GM18867 (cell line): ENCODE data around the gene ZNF668.
"Not testable (repeated sequence)": the region's sequence is repeated elsewhere in the genome, so short reads cannot be mapped to it uniquely, and the experiment has no call there.

Experiments
- ATAC-seq: cut with Tn5 transposase; IDR thresholded peaks from one replicate; pipeline ENCODE4 v1.9.1; 2021; ENCODE audit warnings: mild to moderate bottlenecking, moderate library complexity; ENCODE audit not compliant: unreplicated experiment

Gene ZNF668

DNA sequence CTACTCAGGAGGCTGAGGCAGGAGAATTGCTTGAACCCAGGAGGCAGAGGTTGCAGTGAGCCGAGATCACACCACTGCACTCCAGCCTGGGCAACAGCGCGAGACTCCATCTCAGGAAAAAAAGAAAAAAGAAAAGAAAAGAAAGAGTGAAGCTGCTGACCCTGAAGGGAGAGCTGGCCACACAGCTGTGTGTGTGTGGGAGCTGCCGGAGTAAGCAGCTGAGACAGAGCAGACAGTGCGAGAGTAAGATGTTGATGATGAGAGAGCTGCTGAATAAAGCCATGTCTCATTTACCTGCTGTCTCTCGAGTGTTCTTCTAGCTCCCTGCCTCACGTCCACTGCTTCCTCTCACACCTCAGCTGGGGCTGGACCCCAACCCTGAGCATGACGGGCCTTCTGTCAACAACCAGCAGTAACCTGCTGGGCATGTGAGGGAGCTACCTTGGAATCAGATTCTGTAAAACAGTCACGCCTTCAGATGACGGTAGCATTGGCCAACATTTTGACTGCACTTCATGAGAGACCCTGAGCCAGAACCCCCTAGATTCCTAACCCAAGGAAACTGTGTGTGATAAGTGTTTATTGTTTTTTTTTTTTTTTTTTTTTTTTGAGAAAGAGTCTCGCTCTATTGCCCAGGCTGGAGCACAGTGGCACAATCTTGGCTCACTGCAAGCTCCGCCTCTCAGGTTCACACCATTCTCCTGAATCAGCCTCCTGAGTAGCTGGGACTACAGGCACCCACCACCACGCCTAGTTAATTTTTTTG lies 27.0 kb upstream of the ZNF668 start:
- ATAC-seq: not testable (repeated sequence)

DNA sequence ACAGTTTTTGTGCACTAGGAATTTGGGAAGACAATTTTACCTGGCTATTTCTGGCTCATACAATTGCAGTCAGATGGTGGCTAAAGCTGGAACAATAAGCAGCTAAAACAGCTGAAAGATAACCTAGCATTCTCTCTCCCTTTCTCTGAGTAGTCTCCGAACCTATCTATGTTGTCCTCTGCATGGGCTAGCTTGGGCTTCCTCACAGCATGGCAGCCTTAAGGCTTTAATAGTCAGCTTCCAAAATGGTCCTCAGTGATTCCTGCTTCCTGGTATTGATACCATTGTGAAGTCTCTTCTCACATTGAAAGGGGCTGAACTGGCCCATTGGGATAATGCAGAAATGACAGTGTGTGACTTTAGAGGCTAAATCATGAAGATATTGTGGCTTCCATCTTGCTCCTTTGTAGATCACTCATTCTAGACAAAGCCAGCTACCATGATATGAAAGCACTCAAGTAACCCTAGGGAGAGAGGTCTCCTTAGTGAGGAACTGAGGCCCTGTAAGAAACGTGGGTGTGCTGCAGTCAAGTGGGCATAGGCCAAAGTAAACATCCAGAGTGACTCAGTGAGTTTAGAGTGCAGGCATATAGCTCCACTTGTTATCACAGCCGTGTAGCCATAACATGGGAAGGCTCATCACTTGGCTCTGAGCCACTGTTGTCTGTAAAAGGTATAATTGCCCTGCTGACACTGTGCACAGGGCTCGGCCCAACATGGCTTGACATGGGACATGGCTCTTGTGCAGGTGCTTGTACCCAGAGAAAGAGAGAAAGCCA lies 26.0 kb upstream of the ZNF668 start:
- ATAC-seq: no peak

DNA sequence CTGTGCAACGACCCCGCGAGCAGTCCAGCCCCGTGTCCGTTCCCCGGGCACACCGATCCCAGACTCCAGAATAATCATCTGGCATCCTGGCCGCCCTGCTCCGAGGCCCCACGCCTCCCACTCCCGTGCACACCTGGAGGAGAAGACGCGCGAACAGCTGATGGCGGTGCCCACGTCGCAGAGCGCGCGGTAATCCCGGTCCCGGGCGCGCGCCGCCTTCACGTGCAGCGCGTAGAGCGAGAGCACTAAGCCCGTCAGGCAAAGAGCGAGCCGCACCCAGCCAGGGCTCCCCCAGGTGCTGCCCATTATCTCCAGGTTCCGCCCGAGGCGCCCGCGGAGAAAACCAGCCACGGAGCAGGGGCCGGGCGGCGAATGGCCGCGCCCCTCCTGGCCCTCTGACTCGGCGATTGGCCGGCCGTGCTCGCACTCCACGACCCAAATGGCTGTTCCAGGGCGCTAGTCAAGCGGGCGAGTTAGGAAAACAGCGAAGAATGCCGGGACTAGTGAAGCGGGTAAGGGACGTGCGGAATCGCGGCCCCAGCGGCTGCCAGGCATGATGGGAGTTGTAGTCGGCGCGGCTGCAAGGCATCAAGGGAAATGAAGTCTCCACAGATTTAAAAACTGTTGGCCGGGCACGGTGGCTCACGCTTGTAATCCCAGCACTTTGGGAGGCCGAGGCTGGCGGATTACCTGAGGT lies 20.5 kb upstream of the ZNF668 start, which contains the start of gene VKORC1:
Gene VKORC1 (minus strand): TSS at position 374 of the 697 bp plus-strand sequence. CDS start 68 bp downstream, at position 306.
- peak; percentile 83 for ATAC-seq

GRCh38 chr16:31094088-31094423 lies 20.0 kb upstream of the ZNF668 start:
- peak; percentile 4 for ATAC-seq

DNA sequence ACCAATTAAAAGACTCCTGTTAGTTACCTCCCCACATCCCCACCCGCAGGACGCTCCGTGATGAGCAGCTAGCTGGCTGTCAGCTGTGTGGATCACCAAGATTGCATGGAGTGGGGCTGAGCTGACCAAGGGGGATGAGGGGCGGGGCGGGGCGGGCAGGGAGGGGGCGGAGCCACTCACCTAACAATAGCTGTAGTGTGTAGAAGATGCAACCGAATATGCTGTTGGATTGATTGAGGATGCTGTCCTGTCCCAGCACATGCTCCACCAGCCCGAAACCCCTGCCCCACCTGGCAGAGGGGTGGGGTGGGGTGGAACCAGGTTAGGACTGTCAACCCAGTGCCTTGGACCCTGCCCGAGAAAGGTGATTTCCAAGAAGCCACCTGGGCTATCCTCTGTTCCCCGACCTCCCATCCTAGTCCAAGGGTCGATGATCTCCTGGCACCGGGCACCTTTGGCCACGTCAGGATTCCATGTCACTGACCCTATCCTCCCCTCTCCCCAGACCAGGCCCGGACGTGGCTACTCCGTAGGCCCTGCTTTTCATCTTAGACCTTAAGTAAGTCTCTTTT lies 19.2 kb upstream of the ZNF668 start:
- ATAC-seq: no peak

- ATAC-seq: no peak
Observed at GRCh38 chr16:31092330-31092729, 18.3 kb upstream of the ZNF668 start.

DNA sequence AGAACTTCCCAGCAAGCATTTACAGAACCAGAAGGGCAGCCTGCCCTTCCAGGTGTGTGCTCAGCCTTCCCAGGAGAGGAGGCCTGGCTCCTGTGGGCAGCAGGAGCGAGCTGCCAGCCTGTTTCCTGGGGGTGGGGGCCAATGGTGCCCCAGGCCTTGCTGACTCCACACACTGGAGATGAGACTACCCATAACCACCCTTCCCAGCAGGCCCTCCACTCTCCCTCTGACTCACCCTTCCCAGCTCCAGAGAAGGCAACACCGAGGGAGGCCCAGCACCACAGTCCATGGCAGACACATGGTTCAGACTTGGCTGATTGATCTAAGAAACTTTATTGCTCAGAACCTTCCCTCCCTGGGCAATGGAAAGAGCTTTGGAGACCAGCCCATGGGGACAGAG lies 16.5 kb upstream of the ZNF668 start:
- ATAC-seq: no peak

GRCh38 chr16:31089199-31089598 lies 15.2 kb upstream of the ZNF668 start:
- no peak for ATAC-seq

DNA sequence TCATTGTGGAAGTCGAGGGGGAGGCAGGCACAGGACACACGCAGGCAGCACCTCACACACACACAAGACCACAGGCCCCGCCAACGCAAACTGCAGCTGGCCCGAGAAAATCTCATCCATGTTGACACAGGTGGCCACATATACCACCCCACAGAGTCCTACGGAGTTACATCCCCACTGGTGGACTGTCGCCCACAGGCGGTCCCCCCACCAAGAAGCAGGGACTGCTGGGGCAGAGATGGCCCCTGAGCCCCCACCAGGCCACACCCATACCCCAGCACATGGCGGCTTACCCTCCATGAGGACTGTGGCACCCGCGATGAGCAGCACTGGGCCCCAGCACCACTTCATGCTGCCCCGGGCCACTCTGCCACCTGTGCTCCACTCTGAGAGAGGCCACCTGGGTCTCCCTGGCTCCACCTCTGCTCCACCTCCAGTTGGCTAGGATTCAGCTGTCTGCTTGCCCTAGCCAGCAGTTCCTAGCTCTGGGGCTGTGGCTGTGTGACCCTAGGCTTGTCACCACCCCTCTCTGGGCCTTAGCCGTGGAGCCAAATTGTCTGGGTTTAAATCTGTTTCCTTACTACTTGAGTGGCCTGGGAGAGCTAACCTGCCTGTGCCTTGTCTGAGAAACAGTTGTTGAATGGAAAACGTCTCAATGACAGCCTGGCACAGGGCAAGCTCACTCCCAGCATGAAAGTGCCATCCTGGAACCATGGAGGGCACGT lies 14.6 kb upstream of the ZNF668 start, which contains the start of gene PRSS53:
Gene PRSS53 (minus strand): TSS at position 485 of the 725 bp plus-strand sequence. CDS start 134 bp downstream, at position 351.
- no peak for ATAC-seq

GRCh38 chr16:31087971-31088370 lies 13.9 kb upstream of the ZNF668 start:
- no peak for ATAC-seq

DNA sequence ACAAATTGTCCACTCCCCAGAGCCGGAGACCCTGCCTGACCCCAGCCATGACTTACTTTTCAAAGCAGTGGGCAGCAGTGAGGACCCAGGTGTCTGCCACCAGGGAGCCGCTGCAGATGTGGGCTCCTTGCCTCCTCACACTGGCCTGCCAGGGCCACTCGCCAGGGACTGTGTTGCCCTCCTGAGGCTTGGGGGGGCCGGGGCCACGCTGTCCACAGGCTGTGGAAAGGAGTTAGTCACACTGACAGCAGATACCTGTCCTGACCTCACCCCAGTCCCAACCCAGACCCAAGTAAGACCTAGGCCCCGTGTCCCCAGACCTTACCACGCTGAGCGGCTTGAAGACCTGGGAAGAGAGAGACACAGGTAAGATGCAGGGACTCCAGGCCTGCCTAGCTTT lies 13.4 kb upstream of the ZNF668 start:
- ATAC-seq: no peak

DNA sequence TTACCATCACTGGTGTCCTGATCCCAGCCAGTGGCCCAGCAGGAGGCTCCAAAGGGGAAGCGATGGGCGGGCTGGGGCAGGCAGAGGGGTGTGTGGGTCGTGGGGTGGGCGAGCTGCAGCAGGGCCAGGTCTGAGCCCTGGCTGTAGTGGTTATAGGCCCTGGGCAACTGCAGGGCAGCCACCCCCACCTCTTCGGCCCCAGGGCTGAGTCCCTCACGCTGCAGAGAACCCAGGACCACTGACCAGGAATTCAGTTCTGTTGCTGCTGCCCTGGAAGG lies 12.5 kb upstream of the ZNF668 start:
- ATAC-seq: no peak

DNA sequence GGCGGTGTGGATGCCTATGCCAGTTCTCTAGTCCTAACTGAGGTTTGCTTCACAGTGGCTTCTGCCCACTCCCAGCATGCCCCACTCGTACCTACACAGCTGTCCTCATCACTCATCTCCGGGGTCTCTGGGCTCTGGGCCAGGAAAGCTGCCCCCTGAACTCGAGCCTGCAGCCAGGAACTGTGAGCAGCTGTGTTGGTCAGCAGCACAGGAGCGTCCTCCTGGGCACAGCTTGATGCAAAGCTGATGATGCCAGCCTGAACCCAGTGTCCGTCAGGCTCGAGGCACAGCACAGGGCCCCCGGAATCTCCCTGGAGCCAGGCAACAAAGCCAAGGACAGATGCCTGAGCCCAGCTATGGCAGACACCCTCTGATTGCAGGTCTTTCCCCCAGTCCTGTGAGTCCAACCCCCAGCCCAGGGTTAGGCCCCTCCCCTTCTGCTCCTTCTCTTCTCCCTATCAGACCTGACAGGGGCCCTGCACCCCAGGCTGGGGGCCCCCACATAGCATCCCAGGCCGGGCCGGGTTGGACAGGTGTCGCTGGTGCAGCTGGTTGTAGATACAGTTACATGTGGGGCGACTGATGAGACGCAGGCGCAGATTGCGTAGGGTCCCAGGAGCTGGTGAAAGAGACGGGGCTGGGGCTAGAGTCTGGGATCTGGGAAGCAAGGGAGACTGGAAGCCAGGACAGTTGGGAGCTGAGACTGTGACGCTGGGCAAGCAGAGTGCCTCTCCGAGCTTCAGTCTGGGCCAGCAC lies 12.0 kb upstream of the ZNF668 start:
- ATAC-seq: no peak

DNA sequence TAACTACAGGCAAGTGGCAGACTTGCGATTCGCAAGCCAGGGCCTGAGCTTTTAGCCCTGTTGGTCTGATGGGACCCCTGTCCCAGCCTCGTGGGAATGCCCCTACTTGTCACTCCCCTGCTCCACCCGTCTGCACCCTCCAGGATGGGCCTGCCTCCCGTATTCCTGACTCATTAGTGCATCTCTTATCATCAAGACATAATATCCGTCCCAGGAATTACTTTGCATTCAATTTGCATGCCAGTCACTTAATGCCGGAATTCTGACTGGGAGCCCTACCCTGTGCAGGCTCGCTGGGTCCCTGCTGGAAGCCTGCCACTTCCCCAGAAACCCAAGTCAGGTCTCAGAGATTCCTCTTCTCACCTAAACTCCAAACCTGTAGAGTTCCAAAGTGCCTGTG lies 11.4 kb upstream of the ZNF668 start:
- ATAC-seq: no peak

- no peak for ATAC-seq
Observed at GRCh38 chr16:31084584-31085302, 10.7 kb upstream of the ZNF668 start.

DNA sequence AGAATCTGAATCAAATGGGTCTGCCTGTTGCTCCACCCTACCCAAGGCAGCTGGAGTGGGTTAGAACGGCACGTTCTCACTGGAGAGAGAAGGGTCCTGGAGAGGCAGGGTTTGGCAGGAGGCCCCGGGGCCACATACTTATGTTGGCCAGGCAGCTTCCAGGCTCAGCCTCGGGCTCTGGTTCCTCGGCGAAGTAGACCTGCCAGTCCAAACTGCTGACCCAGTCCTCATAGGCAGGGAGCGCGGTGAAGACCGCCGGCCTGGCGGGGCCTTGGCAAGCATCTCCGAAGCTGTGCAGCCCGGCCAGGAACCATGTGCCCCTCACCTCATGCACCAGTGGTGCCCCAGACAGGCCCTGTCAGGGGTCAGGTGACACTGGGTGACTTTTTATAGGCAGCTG lies 9.9 kb upstream of the ZNF668 start:
- ATAC-seq: no peak

DNA sequence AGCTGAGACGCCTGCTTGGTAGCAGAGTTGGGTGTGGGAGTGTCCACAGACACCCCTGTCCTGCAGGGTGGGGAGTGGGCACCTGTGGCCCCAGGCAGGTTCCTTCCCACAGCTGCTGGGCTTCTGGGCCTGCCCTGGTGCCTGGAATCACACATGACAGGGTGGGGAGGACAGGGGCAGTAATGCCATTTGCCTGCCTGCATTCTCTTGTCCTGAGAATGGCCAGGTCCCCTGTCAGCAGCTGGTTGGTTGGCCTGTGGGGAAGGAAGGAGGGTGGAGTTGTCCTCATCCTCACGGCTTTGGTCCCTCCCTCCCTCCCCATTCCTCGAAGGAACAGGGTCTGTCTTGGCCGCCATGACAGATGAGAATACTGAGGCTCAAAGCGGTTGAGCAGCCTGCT lies 9.5 kb upstream of the ZNF668 start:
- no peak for ATAC-seq

DNA sequence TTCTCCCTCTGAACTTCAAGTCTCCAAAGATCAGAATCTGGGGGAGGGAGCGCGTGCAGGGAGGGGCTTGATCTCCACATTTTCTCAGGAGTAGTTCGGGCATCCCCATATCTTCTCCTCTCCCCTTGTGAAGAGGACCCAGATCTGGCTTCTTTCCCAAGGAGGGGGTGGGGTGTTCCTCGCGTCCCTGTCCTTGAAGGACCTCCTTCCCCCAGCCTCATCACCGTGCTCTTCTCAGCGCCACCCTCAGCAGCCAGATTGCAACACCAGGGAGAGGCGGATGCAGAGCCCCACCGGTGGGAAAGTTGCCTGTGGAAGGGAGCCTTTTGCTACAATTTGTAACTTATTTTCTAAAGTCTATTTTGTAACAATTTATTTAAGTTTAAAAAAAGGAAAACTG lies 9.0 kb upstream of the ZNF668 start:
- ATAC-seq: no peak

DNA sequence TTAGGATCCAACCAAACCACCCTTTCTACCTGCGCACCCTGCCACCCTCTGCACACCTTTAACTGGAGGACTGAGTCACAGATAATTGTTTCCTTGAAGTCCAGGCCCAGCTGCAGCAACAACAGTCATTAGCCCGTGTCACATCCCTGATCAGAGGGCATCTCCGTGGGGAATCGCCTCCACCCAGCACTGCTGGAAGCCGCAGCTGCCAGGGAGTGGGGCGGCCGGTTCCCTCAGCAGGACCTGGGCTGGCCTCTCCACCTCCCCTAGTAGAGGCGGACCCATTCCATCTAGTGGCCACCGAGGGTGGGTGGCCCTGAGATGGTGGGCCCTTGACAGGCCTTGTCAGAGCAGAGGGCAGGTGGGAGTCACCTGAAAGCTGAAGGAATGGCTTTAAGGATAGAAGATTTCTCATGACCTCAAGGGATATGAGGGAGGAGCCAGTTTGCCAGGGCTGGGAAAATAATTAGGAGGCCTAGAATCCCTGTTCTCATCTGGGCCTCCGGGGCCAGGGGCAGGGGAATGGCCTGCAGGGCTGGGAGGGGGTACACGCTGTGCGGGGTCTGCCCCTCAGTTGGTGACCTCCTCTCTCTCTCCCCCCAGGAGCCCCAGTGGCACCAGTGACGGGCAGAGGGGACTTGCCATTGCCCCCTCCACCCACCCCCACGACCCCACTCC lies 8.5 kb upstream of the ZNF668 start:
- no peak for ATAC-seq
